Measurements from ENCODE around the gene PGBD5. TPM values are rescaled to one million over a fixed set of nuclear protein-coding genes. Genes with fewer than 3 reads are reported as not detected.
"Not testable (repeated sequence)": the region's sequence is repeated elsewhere in the genome, so short reads cannot be mapped to it uniquely, and the experiment has no call there.

PGBD5 gene, protein sequence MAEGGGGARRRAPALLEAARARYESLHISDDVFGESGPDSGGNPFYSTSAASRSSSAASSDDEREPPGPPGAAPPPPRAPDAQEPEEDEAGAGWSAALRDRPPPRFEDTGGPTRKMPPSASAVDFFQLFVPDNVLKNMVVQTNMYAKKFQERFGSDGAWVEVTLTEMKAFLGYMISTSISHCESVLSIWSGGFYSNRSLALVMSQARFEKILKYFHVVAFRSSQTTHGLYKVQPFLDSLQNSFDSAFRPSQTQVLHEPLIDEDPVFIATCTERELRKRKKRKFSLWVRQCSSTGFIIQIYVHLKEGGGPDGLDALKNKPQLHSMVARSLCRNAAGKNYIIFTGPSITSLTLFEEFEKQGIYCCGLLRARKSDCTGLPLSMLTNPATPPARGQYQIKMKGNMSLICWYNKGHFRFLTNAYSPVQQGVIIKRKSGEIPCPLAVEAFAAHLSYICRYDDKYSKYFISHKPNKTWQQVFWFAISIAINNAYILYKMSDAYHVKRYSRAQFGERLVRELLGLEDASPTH
- total RNA-seq, result 10 to 100 TPM in 5 of 8 experiments, 1 to 10 TPM in 2, under 1 TPM in 1; 0.66 to 28.8 (median 12.3) TPM

DNA sequence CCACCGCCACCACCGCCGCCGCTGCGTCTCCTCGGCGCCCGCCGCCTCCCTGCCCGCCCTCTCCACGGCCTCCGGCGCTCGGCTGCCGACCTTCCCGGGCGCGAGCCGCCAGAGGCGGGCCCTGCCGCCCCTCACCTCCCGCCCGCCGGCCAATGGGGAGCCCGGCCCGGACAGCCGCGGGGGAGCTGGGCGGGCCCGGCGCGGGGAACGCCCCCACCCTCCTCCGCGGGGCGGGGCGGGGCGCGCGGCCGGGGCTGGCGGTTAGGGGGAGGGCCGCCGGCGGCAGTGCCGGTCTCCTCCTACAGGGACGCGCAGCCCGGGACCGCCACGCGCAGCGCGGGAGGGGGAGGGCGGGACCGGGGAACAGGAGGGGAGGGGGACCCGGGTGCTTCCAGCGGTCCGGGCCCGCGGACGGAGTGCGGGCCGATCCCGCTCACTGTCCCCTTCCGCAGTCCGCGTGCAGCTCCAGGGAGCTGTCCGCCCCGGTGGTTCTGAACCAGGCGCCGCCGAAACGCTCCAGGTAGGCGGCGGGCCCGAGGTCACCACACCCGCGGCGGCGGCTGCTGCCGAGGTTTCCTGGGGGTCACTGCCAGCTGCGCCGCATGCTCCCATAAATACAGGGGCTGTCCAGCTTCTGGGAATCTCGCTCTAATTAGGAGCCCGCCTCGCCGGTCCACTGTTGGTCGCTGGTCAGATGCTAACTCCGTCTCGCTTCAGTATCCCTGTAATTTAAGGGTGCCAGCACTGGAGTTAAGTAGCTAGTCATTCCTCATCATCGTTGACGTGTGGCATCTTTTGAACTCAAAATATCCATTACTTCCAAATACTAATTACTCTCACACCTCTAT is at the start of gene PGBD5:
PGBD5 (minus strand) TSS at position 87 of the 848 bp plus-strand sequence. CDS start 404 bp downstream, outside the sequence.
- peak within 1 kb of the TSS; percentile 70 to 90 for H3K27ac ChIP-seq
- peak; percentile 84 to 92 (median 88) for ATAC-seq (replicated peaks in 6 of 8)
- peaks cover 43% of the 10 kb centered on the region in 2 donors for H3K4me1 ChIP-seq (replicated peaks in 1 of 2)
- in situ Hi-C loops (cut with MboI; ENCODE audit: low pct_unique_long_range_greater_than_20kb in 2 of 9, low sequenced_read_pairs in 9 of 9, unreplicated experiment in 9 of 9), result no loop called here
- WGBS, 10 experiments, result 0 to 17% (median 4%) methylated on average over 2 to 13 of the region's 93 CpGs; no CpG with 5 or more reads in 5 of the 10 experiments
- H3K4me3 ChIP-seq, result peak within 1 kb of the TSS; percentile 52 to 68 (median 61)

DNA sequence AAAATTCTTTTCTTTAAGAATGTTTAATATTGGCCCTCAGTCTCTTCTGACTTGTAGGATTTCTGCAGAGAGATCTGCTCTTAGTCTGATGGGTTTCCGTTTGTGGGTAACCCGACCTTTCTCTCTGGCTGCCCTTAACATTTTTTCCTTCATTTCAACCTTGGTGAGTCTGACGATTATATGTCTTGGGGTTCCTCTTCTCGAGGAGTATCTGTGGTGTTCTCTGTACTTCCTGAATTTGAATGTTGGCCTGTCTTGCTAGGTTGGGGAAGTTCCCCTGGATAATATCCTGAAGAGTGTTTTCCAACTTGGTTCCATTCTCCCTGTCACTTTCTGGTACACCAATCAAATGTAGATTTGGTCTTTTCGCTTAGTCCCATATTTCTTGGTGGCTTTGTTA is 48.8 kb upstream of the PGBD5 start:
- ATAC-seq (replicated peaks in 6 of 8); H3K27ac ChIP-seq; H3K4me1 ChIP-seq (replicated peaks in 1 of 2); H3K4me3 ChIP-seq; in situ Hi-C loops (cut with MboI; ENCODE audit: low pct_unique_long_range_greater_than_20kb in 2 of 9, low sequenced_read_pairs in 9 of 9, unreplicated experiment in 9 of 9): not testable (repeated sequence)
- WGBS, 10 experiments, result 11 to 100% (median 84%) methylated on average over 1 to 5 of the region's 5 CpGs; no CpG with 5 or more reads in 1 of the 10 experiments

DNA sequence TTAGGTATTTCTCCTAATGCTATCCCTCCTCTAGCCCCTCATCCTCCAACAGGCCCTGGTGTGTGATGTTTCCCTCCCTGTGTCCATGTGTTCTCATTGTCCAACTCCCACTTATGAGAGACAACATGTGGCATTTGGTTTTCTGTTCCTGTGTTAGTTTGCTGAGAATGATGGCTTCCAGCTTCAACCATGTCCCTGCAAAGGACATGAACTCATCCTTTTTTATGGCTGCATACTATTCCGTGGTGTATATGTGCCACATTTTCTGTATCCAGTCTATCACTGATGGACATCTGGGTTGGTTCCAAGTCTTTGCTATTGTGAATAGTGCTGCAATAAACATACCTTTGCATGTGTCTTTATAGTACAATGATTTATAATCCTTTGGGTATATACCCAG is 44.6 kb upstream of the PGBD5 start:
- WGBS, 10 experiments, result 83 to 100% (median 100%) methylated on average over 1 of the region's 1 CpG; no CpG with 5 or more reads in 4 of the 10 experiments
- H3K4me1 ChIP-seq (replicated peaks in 1 of 2); in situ Hi-C loops (cut with MboI; ENCODE audit: low pct_unique_long_range_greater_than_20kb in 2 of 9, low sequenced_read_pairs in 9 of 9, unreplicated experiment in 9 of 9); H3K4me3 ChIP-seq; H3K27ac ChIP-seq; ATAC-seq (replicated peaks in 6 of 8): not testable (repeated sequence)

DNA sequence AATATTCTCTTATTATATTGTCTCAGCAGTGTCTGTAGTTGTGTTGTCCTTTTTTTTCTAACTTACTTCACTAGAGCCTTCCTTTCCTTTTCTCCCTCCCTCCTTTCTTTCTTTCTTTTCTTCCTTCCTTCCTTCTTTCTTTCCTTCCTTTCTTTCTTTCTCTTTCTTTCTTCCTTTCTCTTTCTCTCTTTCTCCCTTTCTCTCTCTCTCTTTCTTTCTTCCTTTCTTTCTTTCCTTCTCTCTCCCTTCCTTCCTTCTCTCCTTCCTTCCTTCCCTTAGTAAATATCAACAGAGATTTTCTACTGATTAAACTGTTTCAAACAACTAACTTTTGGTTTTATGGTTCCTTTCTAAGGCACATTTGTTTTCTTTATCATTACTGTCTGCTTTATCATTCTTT is 43.1 kb upstream of the PGBD5 start:
- Histone ChIP-seq H3K4me1 (replicated peaks in 1 of 2) (no peaks in the 10 kb centered on the region), H3K27ac (no peak overlapping the region), H3K4me3 (no peak overlapping the region)
- in situ Hi-C loops (cut with MboI; ENCODE audit: low pct_unique_long_range_greater_than_20kb in 2 of 9, low sequenced_read_pairs in 9 of 9, unreplicated experiment in 9 of 9), result no loop called here
- no peak for ATAC-seq (replicated peaks in 6 of 8)

DNA sequence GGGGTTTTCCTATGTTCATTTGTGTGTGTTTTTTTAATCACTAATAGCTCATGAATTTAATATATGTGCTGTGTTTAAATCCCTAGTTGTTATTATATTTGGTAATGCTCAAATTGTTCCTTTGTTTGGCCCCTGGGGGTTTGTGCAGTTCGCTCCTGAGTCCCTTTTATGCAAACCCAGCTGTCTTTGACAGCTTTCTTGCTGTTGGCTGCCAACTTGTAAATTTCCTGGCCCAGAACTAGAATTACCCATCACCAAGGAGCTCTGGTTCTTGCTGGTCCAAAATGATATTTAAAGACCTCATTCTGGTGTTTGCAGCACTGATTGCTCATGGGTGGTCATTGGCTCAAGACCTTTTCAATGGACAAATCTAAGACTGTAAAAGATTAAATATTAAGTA is 39.6 kb upstream of the PGBD5 start:
- no peak for ATAC-seq (replicated peaks in 6 of 8)
- Histone ChIP-seq H3K4me3 (no peak overlapping the region), H3K4me1 (replicated peaks in 1 of 2) (no peaks in the 10 kb centered on the region), H3K27ac (no peak overlapping the region)
- in situ Hi-C loops (cut with MboI; ENCODE audit: low pct_unique_long_range_greater_than_20kb in 2 of 9, low sequenced_read_pairs in 9 of 9, unreplicated experiment in 9 of 9), result no loop called here
- WGBS, 10 experiments, result 13 to 100% (median 67%) methylated on average over 1 of the region's 1 CpG; no CpG with 5 or more reads in 2 of the 10 experiments

DNA sequence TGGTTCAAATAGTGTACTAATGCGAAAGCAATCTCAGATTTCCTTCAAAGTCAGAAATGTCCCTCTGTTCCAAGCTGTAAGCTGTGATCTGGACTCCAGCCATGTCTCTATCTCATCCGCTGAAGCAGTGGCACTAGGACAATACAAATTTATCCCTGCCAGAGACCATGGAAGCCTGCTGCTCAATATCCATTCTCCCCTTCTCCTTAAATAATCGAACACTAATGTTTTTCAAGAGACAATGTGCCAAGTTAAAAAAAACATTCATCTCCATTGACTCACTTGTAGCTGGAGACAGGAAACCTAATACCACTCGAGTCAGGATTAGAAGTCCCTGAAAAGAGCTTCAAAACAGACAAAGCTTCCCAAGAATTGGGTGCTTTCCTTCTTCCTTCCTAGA is 38.5 kb upstream of the PGBD5 start:
- no peak overlapping the region for H3K4me3 ChIP-seq
- no peak overlapping the region for H3K27ac ChIP-seq
- no peaks in the 10 kb centered on the region for H3K4me1 ChIP-seq (replicated peaks in 1 of 2)
- 24 to 100% (median 71%) methylated on average over 1 to 4 of the region's 4 CpGs for WGBS, 10 experiments
- in situ Hi-C loops (cut with MboI; ENCODE audit: low pct_unique_long_range_greater_than_20kb in 2 of 9, low sequenced_read_pairs in 9 of 9, unreplicated experiment in 9 of 9), result no loop called here
- no peak for ATAC-seq (replicated peaks in 6 of 8)

DNA sequence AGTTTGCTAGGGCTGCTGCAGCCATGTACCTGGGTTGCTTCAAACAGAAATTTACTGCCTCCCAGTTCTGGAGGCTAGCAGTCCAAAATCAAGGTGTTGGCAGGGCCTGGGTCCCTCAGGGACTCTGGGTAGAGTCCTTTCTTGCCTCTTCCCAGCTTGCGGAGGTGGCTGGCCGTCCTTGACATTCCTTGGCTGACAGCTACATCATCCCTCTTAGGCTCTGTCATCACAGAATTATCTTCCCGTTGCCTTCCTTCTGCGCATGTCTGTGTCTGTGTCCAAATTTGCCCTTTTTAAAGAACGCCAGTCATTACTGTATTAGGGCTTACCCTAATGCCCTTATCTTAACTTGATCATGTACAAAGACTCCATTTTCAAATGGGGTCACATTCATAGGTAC is 37.6 kb upstream of the PGBD5 start:
- H3K4me1 ChIP-seq (replicated peaks in 1 of 2), result peaks cover 0 to 4% of the 10 kb centered on the region in 2 donors
- no peak for ATAC-seq (replicated peaks in 6 of 8)
- WGBS, 10 experiments, result 40 to 93% (median 88%) methylated on average over 1 to 5 of the region's 5 CpGs; no CpG with 5 or more reads in 3 of the 10 experiments
- no peak overlapping the region for H3K4me3 ChIP-seq
- H3K27ac ChIP-seq, result no peak overlapping the region
- in situ Hi-C loops (cut with MboI; ENCODE audit: low pct_unique_long_range_greater_than_20kb in 2 of 9, low sequenced_read_pairs in 9 of 9, unreplicated experiment in 9 of 9), result no loop called here

DNA sequence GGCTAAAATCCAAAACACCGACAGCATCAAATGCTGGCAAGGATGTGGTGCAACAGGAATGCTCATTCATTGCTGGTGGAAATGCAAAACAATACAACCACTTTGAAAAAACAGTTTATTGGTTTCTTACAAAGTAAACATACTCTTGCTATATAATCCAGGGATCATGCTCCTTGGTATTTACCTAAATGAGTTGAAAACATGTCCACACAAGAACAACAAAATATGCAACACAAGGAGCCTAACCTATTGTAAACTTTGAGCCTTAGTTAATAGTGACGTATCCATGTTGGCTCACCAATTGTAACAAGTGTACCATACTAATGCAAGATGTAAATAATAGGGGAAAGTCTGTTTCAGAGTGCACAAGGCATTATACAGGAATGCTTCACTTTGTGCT is 37.2 kb upstream of the PGBD5 start:
- H3K4me3 ChIP-seq, result no peak overlapping the region
- in situ Hi-C loops (cut with MboI; ENCODE audit: low pct_unique_long_range_greater_than_20kb in 2 of 9, low sequenced_read_pairs in 9 of 9, unreplicated experiment in 9 of 9), result no loop called here
- 15 to 100% (median 69%) methylated on average over 1 to 2 of the region's 2 CpGs; no CpG with 5 or more reads in 2 of the 10 experiments for WGBS, 10 experiments
- no peak overlapping the region for H3K27ac ChIP-seq
- ATAC-seq (replicated peaks in 6 of 8), result no peak
- H3K4me1 ChIP-seq (replicated peaks in 1 of 2), result peaks cover 0 to 5% of the 10 kb centered on the region in 2 donors

DNA sequence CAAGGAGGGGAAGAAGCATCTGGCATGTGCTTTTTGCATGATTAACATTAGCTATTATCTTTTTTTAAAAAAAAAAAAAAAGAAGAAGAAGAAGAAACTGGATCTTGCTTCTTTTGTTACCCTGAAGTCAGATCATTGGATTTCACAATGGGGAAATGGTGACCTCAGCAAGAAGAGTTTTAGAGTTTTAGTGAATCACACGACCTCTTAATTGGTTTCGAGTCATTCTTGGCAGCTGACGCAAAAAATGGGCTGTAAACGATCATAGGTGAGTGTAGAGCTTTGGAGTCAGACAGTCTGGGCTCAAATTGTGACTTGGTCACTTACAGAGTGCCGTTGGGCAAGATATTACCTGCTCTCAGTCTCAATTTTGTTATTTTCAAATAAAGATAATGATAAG is 33.3 kb upstream of the PGBD5 start:
- H3K27ac ChIP-seq, result no peak overlapping the region
- peaks cover 0 to 5% of the 10 kb centered on the region in 2 donors for H3K4me1 ChIP-seq (replicated peaks in 1 of 2)
- H3K4me3 ChIP-seq, result no peak overlapping the region
- in situ Hi-C loops (cut with MboI; ENCODE audit: low pct_unique_long_range_greater_than_20kb in 2 of 9, low sequenced_read_pairs in 9 of 9, unreplicated experiment in 9 of 9), result no loop called here
- ATAC-seq (replicated peaks in 6 of 8), result peak in 3 of 8 experiments; percentile 44 to 60 (median 57)
- WGBS, 10 experiments, result 0 to 71% (median 40%) methylated on average over 1 to 5 of the region's 5 CpGs

DNA sequence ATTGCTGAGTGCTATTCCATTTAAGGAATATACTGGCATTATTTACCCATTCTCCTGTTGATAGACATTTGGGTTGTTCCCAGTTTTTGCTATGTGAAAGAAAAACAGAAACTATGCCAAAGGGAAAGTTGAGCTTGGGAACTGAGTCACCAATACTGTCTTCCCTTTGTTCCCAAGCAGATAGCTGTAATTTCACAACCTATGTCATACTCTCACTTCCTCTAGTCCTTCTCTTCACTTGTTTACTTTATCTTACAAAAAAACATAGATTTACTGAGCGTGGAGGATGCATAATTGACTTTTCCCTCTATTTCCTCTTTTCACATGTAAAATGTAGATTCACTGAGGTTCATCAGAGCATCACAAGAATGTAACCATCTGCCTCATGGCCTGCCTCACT is 32.4 kb upstream of the PGBD5 start:
- in situ Hi-C loops (cut with MboI; ENCODE audit: low pct_unique_long_range_greater_than_20kb in 2 of 9, low sequenced_read_pairs in 9 of 9, unreplicated experiment in 9 of 9), result no loop called here
- no peak overlapping the region for H3K27ac ChIP-seq
- WGBS, 10 experiments, result 0 to 56% (median 17%) methylated on average over 1 of the region's 1 CpG; no CpG with 5 or more reads in 2 of the 10 experiments
- peak in 1 of 8 experiments; percentile 42 for ATAC-seq (replicated peaks in 6 of 8)
- peaks cover 0 to 5% of the 10 kb centered on the region in 2 donors for H3K4me1 ChIP-seq (replicated peaks in 1 of 2)
- no peak overlapping the region for H3K4me3 ChIP-seq

DNA sequence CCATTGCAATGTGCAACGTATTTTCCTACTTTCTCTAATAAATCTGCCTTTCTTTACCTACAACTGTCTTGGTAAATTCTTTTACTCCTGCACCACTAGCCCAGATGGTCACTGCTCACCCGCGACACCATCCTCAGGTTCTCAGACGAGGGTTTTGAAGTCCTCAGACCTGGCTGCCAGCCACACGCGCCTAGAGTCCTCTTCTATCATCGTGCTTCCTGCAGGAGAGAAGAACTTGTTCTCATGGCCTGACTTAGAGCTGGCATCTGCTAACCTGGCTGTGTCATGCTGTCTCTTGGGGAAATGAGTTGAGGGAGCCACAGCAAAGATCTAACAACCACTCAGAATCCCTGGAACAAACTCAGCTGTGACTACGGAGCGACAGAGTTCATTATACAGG is 30.3 kb upstream of the PGBD5 start:
- Histone ChIP-seq H3K4me3 (no peak overlapping the region), H3K4me1 (replicated peaks in 1 of 2) (peaks cover 0 to 5% of the 10 kb centered on the region in 2 donors), H3K27ac (no peak overlapping the region)
- in situ Hi-C loops (cut with MboI; ENCODE audit: low pct_unique_long_range_greater_than_20kb in 2 of 9, low sequenced_read_pairs in 9 of 9, unreplicated experiment in 9 of 9), result no loop called here
- WGBS, 10 experiments, result 23 to 98% (median 88%) methylated on average over 3 to 9 of the region's 9 CpGs
- ATAC-seq (replicated peaks in 6 of 8), result no peak

DNA sequence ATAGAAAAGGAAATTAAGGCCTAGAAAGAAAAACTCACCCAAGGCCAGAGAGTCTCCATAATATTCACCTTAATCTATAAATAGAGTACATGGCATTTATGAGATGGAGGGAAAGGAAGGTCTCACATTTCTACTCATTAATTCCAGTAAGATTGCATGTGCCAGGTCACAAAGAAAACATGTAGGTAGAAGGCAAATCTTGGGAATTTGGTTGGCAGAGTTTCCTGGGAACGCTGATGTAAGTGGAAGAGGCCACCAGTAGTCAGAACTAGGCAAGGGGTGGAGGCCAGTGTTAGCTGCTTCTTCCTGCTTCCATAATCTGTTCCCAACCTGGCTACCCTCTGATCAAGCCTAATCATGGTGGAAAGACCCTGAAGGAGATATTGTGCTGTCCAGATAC is 29.2 kb upstream of the PGBD5 start:
- H3K4me1 ChIP-seq (replicated peaks in 1 of 2), result peaks cover 0 to 5% of the 10 kb centered on the region in 2 donors
- 0 to 80% (median 71%) methylated on average over 1 of the region's 1 CpG; no CpG with 5 or more reads in 5 of the 10 experiments for WGBS, 10 experiments
- no peak for ATAC-seq (replicated peaks in 6 of 8)
- in situ Hi-C loops (cut with MboI; ENCODE audit: low pct_unique_long_range_greater_than_20kb in 2 of 9, low sequenced_read_pairs in 9 of 9, unreplicated experiment in 9 of 9), result no loop called here
- no peak overlapping the region for H3K27ac ChIP-seq
- no peak overlapping the region for H3K4me3 ChIP-seq

DNA sequence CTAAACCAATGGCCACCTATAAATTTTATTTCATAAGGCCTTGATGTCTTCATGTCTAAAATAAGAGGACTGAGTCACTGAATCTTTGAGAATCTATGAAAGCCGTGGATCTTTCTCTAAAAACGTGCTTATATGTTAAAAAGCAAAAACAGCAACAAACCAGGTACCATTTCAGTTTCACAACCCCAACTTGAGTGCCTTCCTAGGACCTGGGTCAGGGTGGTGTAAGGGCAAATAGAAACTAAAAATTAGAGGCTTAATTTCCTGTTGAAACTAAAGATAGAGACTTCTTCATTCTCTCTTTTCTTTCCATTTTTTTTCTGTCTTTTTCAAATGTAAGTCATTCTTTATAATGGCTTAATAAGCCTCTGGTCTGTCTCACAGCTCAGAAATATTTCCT is 27.2 kb upstream of the PGBD5 start:
- in situ Hi-C loops (cut with MboI; ENCODE audit: low pct_unique_long_range_greater_than_20kb in 2 of 9, low sequenced_read_pairs in 9 of 9, unreplicated experiment in 9 of 9), result no loop called here
- Histone ChIP-seq H3K4me1 (replicated peaks in 1 of 2) (no peaks in the 10 kb centered on the region), H3K27ac (no peak overlapping the region), H3K4me3 (no peak overlapping the region)
- WGBS, 10 experiments, result 0 to 82% (median 61%) methylated on average over 1 to 2 of the region's 2 CpGs; no CpG with 5 or more reads in 1 of the 10 experiments
- no peak for ATAC-seq (replicated peaks in 6 of 8)
